Stimulated activated CD8-positive, alpha-beta memory T cell treated with anti-CD3 and anti-CD28 coated beads, Interleukin-15, amount 100 ng/mL, for 4 hours (primary cell): Measurements from ENCODE around the gene ANKS1B.
"Not testable (repeated sequence)": the region's sequence is repeated elsewhere in the genome, so short reads cannot be mapped to it uniquely, and the experiment has no call there.

Source experiments
- DNase-seq, 2 donors: peaks; one replicate each; pipeline ENCODE4 v3.0.0-alpha.2; 2020; ENCODE audit warnings: low read depth in 2 of 2

Gene ANKS1B

DNA sequence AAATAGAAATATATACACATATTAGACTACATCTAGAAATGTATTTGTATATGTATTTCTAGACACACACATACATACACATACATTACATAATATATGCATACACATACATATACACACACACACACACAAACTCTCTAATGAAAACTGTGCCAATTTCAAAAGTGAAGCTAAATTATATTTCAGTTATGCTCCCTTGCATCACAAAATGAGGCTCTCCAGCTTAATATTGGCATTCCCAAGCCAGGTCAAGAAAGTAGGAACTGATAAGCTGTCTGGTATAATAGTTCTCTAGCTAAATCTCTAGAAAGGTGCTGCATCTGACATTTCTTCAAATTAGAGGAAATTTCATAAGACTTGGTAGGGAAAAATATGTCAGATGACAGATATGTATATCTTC lies 280.3 kb downstream of the ANKS1B start:
- DNase-seq = no peak

GRCh38 chr12:99704036-99704435 lies 280.7 kb downstream of the ANKS1B start:
- DNase-seq = no peak

DNA sequence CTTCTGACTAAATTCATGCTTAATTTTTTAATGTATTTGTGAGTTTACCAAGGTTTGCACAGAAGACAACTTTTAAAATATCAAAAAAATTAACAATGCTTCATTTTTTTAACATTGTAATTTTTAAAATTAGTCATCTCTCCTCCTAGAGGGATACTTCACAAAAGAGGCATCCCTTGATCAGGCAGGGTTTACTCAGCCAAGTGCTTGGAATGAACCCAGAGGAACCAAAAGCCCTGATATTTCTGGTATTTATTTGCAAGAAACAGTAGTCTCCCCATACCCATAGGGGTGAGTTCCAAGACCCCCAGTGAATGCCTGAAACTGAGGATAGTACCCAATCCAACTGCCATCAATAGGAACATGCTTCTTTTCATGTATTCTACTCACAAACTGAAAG lies 284.7 kb downstream of the ANKS1B start:
- no peak for DNase-seq

DNA sequence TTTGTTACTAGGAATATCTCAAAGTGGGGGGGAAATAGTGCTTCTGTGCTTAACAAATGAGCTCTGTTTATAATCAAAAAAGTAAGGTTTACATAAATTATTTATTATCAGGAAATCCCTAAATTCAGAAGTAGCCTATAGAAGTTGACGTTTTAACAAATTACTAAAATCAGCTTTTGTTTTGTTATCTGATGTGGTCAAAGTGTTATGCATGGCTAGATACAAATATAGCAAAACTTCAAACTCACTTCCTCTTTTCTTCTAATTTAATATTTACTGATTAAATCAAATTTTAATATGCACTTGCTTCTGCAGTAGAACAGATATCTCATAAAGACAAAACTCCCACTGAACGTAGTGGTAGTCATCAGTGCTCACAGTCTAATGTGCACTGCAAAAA lies 289.7 kb downstream of the ANKS1B start:
- DNase-seq = no peak

GRCh38 chr12:99686142-99686541 lies 298.6 kb downstream of the ANKS1B start:
- DNase-seq = no peak

DNA sequence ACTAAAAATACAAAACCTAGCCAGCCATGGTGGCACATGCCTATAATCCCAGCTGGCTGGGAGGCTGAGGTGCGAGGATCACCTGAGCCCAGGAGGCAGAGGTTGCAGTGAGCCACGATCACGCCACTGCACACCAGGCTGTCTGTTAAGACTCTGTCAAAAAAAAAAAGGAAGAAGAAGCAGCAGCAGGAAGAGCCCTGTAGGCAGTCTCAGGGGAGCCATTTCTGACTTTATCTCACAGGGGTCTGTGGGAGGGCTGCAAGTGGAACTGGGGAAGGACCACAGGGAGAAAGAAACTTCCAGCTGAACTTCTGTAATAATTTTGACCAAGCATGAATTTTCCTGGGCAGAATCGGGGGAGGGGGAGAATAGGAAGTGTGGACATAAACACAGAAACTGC lies 304.5 kb downstream of the ANKS1B start:
- no peak for DNase-seq

DNA sequence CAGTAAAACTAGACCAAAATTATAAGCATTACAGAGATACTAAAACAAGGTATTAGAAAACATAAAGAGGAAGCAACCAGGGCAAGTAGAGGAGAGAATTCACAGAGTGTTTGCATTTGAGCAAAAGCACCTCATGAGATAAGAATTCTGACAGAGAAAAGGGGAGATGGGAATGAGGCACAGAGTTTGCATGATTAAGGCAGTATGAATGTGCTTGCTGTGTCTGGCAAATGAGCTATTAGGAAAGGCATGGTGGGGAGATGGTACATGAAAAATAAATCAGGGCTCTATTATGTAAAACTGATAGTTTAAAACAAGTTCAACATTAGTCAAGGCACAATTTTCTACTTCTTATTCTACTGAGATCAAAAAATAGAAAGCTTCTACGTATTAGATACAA lies 314.1 kb downstream of the ANKS1B start:
- DNase-seq = no peak

DNA sequence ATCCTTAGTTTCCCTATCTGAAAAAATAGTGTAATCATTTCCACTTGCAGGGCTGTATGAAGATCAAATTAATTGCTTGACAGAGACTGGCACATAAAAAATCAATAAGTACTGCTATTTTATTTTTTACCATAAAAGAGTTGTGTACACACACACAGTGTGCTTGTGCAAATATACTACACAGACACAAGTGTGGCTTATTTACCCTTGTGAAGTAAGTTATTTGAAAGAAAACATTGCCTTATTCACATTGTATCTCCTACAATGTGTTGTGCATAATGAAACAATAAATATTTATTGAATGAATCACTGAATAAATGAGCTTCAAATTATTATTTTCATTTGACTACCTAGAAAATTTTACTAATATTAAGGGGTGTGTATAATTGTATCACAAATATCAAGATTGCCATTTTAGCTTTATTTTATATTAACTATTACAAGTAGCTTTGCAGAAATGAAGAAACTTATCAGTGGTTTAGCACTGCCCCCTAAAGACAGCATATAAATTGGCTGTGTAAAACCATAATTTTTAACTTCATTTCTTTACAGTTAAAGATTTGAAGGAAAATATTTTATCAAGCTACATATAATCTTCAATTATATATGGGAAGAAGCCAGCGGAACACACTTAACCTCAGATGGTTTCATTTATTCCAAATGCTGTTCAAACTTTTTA lies 325.9 kb downstream of the ANKS1B start:
- DNase-seq = no peak

GRCh38 chr12:99649551-99649950 lies 335.2 kb downstream of the ANKS1B start:
- no peak for DNase-seq

DNA sequence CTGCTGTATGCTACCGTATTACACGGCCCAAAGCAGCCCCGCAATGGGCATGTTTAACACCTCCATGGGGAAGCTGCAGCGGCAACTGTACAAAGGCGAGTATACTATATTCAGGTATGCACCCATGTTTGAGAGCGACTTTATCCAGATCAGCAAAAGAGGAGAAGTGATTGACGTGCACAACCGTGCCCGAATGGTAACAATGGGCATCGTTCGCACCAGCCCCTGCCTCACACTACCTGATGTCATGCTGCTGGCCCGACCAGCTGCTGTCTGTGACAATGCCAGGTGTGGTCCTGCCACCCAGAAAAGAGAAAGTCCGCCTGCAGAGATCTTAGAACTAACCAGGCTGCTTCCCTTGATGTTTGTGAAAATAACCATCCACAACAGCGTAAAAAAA lies 336.6 kb downstream of the ANKS1B start:
- no peak for DNase-seq

DNA sequence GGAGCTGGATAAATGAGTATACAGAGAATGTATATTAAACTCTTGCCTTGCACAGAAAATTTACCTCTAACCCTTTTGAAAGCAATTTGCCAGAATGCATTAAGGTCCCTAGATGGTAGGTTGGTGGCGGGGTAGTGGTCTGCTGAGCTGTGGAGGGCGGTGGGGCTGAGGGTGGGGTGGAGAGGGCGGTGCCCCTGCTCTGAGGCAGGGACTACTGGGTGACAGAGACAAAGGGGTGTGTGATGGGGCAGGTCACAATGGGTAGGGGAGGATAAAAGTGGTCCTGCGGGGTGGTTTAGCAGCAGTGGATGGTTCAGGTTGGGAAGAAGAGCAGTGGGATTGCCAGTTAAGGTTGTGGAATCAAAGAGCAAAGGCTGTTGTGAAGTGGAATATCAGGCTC lies 337.3 kb downstream of the ANKS1B start, which contains the start of gene GARIN6:
Gene GARIN6 (plus strand): TSS at position 301 of the 400 bp plus-strand sequence. CDS start 422 bp downstream, outside the sequence.
- no peak for DNase-seq

DNA sequence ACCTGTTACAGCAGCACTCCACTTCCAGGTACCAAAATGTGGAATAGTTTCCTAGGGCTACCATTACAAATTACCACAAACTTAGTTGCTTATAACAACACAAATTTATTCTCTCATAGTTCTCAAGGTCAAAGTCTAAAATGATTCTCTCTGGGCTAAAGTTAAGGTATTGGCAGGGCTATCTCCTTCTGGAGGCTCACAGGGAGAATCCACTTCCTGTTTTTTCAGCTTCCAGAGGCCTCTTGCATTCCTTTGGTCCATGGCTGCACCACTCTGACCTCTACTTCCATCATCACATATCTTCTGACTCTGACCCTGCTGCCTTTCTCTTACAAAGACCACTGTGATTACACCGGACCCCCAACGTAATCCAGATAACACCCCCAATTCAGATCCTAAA lies 340.1 kb downstream of the ANKS1B start:
- DNase-seq = no peak

- DNase-seq = no peak
Observed at GRCh38 chr12:99627459-99627858, 357.3 kb downstream of the ANKS1B start.

DNA sequence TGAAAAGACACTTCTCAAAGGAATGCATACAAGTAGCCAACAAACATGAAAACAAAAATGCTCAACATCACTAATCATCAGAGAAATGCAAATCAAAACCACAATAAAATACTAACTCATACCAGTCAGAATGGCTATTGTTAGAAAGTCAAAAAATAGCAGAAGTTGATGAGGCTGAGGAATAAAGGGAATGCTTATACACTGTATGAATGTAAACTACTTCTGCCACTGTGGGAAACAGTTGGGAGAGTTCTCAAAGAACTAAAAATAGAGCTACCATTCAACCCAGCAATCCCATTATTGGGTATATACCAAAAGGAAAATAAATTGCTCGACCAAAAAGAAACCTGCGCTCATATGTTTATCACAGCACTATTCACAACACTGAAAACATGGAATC lies 360.1 kb downstream of the ANKS1B start:
- not testable (repeated sequence) for DNase-seq

DNA sequence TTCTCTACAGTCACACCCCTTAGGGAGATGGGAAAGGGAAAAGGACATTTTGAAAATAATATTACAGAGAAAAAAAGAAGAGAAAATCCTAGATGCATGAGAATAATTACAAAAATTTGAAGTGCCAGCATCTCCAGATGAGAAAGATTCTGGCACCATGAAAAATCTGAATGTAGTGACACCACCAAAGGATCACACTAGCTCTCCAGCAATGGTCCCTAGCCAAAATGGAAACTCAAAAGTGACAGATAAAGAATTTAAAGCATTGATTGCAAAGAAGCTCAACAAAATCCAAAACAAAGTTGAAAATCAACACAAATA lies 364.6 kb downstream of the ANKS1B start:
- no peak for DNase-seq

DNA sequence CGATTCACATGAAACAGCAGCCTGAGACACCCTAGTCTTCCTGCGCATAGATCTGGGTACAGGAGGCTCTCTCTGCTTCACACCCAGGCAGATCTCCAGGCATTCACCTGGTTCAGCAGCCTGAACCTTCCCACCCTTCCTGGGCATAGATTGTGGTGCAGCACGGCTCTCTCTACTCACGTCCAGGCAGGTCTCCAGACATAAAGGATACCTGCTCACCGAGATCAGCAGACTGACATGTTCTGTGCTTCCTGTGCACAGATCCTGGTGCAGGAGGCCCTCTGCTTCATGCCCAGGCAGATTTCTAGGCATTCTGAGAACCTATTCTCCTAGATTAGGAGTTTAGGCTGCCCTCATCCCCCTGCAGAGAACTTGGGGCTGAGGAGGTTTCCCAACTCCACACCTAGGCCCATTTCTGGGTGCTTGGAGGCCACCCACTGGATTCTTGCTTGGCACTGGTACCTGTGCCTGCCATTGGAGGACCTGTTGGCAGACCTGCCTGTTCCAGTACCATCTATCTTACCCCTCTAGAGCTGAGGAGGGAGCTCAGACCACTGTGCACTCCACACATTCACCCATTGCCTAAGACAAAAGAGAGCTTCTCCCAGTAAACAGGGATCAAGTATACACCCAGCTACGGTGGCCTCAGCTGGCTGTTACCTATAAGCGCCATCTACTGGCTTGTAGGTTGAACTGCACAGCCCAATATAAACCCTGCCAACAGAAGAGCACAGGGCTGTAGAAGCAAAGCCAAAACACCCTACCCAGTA lies 365.2 kb downstream of the ANKS1B start:
- DNase-seq = no peak

- no peak for DNase-seq
Observed at GRCh38 chr12:99618657-99619056, 366.1 kb downstream of the ANKS1B start.

DNA sequence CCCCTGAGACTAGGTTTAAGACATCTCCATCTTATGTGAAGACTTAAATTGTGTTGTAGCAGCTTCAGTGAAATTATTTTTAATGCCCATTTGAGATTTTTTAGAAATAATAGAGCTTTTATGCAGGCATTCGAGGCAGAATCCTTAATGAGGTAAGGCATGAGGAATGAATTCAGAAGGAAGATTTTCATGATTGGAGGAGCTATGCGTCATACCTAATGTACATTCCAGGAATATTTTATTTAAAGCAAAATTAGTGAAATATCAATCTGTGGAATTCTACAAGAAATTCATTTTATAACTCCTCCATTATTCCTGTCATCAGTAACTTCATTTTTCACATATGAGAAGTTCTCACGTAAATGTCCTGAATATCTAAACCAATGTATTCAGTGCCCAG lies 373.1 kb downstream of the ANKS1B start:
- no peak for DNase-seq

GRCh38 chr12:99611117-99611516 lies 373.6 kb downstream of the ANKS1B start:
- DNase-seq = no peak

DNA sequence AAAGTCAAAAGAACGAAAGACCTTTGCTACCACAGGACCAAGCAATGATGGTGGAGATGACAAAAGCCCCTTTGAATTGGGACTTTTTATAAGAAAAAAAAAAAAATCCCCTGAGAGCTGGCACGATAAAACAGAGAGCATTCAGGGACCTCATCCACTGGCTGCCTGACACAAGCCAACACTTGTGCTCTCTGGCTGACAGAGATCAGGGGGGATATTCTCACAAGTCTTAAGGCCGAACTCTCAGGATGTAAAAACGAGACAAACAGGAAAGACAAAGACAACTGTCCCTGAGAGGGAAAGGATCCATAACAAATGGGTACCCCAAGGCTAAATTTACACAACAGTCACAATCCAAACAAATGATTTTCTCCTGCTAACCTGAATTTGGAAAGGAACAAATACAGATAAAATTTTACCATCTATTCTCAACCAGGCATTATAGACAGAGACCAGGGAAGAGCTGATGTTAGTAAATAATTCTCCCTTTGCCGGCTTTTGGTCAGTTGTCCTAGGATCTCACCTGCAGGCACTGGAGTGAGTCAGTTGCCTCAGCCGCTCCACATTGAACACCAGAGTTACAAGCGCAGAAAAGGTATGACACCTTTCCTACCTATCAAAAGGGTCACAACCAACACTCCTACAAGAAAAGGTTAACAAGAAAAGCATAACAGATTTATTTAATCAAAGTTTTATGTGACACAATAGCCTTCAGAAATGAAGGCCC lies 375.1 kb downstream of the ANKS1B start:
- no peak for DNase-seq

- DNase-seq = no peak
Observed at GRCh38 chr12:99600388-99600787, 384.3 kb downstream of the ANKS1B start.

DNA sequence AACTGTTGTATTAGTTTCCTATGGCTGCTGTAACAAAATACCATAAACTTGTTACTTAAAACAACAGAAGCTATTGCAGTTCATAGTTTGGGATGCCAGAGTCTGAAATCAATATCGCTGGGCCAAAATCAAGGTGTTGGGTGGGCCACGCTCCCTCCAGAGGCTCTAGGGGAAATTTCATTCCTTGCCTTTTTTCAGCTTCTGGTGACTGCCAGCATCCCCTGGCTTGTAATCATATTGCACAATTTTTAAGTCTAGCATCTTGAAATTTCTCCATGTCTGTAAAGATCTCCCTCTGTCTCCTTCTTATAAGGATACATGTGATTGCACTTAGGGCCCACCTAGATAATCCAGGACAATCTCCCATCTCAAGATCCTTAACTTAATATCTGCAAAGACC lies 386.0 kb downstream of the ANKS1B start:
- no peak for DNase-seq

GRCh38 chr12:99596762-99597161 lies 388.0 kb downstream of the ANKS1B start:
- no peak for DNase-seq
